ENCODE data around the gene RGS9.
"Not testable (repeated sequence)": the region's sequence is repeated elsewhere in the genome, so short reads cannot be mapped to it uniquely, and the experiment has no call there.

Gene RGS9

GRCh38 chr17:65137021-65137939 lies at the start of gene RGS9:
Gene RGS9, plus strand, starts transcription at chr17:65137370. Its CDS starts 171 bp downstream, at chr17:65137541.
- peak within 1 kb of the TSS; percentile 33 for H3K4me3 ChIP-seq (ENCODE audit: low read depth, low read length)

DNA sequence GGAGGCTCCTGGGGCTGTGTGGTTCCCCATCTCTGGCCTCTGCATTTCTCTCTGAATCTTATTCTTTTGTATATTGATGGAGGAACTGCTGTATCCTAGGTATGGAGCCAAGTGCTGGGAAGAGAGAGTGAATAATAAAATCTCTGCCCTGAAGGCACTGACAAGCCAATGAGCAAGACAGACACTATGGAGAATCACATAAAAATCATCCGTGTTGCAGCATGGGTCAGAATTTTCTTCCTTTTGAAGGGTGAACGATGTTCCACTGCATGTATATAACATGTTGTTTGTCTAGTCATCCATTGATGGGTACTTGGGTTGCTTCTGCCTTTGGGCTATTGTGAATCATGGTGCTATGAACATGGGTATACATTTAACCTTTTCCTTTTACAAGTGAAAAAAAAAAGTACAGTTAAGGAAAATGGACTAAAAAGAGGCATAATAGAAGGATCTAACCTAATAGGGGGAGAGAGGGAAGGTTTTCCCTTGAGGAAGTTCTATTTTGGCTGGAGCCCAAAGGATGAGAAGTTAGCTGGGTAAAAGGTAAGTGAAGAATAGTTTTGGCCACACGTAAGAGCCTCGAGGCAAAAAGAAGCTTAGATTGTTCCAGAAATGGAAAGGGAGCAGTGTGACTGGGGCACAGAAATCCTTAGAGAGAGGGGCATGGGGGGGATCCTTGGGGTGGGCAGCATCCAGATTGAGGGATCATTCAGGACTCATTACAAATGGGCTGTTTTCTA lies 48.4 kb upstream of the RGS9 start:
- no peak overlapping the region for H3K4me3 ChIP-seq (ENCODE audit: low read depth, low read length)

GRCh38 chr17:65092262-65092661 lies 44.9 kb upstream of the RGS9 start:
- no peak overlapping the region for H3K4me3 ChIP-seq (ENCODE audit: low read depth, low read length)

- H3K4me3 ChIP-seq (ENCODE audit: low read depth, low read length), result not testable (repeated sequence)
These were observed 44.3 kb upstream of the RGS9 start for GRCh38 chr17:65092721-65093356.

DNA sequence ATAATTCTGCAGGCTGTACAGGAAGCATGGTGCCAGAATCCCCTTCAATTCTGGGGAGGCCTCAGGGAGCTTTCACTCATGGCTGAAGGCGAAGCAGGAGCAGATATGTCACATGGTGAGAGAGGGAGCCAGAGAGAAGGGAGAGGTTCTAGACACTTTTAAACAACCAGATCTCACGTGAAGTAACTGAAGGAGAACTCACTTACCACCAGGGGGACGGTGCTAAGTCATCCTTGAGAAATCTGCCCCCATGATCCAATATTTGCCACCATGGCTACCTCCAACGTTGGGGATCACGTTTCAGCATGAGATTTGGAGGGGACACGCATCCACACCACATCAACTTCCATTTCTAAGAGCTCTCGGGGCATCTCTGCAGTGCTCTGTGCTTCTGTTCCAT lies 43.2 kb upstream of the RGS9 start:
- H3K4me3 ChIP-seq (ENCODE audit: low read depth, low read length), result no peak overlapping the region

- no peak overlapping the region for H3K4me3 ChIP-seq (ENCODE audit: low read depth, low read length)
These were observed 41.7 kb upstream of the RGS9 start for GRCh38 chr17:65095465-65095864.

GRCh38 chr17:65096382-65096781 lies 40.8 kb upstream of the RGS9 start:
- H3K4me3 ChIP-seq (ENCODE audit: low read depth, low read length), result not testable (repeated sequence)

- H3K4me3 ChIP-seq (ENCODE audit: low read depth, low read length), result no peak overlapping the region
These were observed 40.1 kb upstream of the RGS9 start for GRCh38 chr17:65097110-65097509.

- H3K4me3 ChIP-seq (ENCODE audit: low read depth, low read length), result no peak overlapping the region
These were observed 37.7 kb upstream of the RGS9 start for GRCh38 chr17:65099475-65099874.

DNA sequence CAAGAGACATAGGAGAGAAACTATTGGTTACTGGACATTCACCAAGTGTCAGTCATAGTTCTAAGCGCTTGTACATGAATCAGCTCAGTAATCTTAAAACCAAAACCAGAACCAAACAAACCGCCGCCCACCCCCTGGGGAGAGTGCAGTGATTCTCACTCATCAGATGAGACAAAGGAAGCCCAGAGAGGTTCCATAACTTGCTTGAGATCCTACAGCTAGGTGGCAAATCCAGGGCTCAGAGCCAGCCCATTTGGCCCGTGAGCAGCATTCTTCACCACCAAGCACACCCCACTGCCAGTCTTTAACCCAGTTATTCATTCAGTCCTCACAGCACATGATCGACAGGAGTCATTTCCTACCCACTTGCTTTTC lies 37.2 kb upstream of the RGS9 start:
- no peak overlapping the region for H3K4me3 ChIP-seq (ENCODE audit: low read depth, low read length)

DNA sequence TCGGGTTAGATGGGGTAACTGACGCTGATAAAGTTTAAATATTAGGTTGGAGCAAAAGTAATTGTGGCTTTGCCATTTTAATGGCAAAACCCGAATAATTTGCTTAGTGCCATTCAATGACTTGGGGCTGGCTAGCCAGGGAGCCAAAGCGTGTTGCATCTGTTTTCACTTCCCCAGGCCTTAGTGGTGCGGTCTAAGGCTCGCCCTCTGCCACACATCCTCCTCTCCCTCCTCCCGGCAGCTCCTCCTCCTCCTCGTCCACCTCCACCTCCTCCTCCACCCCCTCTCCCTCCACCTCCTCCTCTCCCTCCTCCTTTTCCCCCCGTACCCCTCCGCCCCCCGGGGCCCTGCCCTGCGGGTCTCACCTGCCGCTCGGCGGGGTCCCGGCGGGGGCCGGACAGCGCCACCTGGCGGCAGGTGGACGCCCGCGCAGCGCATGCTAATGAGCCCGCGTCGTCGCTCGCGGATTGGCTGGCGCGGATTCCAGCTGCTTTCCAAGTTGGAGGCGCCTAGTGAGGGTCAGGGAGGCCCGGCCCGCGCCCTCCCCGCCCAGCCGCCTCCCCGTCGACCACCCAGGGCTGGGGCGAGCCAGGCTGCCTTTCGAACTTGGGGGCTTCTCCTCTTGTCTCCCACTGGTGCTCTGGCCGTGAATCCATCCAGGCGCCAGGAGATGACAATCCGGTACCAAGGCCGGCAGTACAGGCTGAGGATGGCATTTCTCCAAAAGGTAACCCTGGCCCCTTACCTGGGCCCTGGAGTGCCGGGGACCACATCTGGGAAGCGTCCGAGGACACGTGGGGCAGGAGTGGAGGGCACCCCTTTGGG lies 36.6 kb upstream of the RGS9 start:
- peak overlapping the region; percentile 48 for H3K4me3 ChIP-seq (ENCODE audit: low read depth, low read length)

DNA sequence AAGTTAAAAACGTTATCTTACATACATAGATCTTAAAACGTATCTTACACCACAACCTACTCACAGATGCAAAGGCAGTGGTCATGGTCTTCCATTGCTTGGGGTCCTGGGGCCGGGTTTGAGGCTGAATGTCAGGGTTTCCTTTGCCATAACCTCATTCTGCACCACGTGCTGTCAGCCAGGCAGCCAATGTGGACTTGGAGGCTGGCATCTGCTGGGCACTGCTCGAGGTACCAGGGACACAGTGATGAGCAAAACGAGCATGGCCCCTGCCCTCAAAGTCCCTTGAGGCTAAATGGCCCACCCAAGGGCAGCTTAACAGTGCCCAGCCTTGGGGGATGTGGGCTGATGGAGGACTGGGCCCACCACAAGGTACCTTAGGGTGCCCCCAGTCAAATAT lies 35.8 kb upstream of the RGS9 start:
- no peak overlapping the region for H3K4me3 ChIP-seq (ENCODE audit: low read depth, low read length)

GRCh38 chr17:65102235-65102634 lies 34.9 kb upstream of the RGS9 start:
- H3K4me3 ChIP-seq (ENCODE audit: low read depth, low read length), result no peak overlapping the region

- no peak overlapping the region for H3K4me3 ChIP-seq (ENCODE audit: low read depth, low read length)
These were observed 34.4 kb upstream of the RGS9 start for GRCh38 chr17:65102788-65103187.

GRCh38 chr17:65103431-65103830 lies 33.7 kb upstream of the RGS9 start:
- H3K4me3 ChIP-seq (ENCODE audit: low read depth, low read length), result no peak overlapping the region

GRCh38 chr17:65103896-65104295 lies 33.3 kb upstream of the RGS9 start:
- no peak overlapping the region for H3K4me3 ChIP-seq (ENCODE audit: low read depth, low read length)

DNA sequence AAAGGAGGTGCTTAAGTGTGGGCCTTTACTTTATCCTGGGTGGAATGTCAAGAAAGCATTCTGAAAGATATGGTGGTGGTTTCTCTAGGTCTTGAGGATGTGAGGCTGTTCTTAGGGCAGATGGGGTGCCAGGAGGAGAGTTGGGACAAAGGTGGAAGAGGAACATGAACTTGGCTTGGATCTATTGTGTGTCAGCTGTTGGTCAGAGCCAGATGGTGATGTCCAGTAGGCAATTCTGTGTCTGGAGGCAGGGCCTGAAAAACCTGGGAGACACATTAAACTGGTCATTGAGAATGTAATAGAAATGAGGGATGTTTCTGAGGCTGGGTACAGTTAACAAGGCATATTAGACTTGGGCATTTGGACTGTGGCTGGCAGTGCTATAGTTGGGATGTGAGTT lies 32.6 kb upstream of the RGS9 start:
- H3K4me3 ChIP-seq (ENCODE audit: low read depth, low read length), result no peak overlapping the region

GRCh38 chr17:65104973-65105372 lies 32.2 kb upstream of the RGS9 start:
- no peak overlapping the region for H3K4me3 ChIP-seq (ENCODE audit: low read depth, low read length)

DNA sequence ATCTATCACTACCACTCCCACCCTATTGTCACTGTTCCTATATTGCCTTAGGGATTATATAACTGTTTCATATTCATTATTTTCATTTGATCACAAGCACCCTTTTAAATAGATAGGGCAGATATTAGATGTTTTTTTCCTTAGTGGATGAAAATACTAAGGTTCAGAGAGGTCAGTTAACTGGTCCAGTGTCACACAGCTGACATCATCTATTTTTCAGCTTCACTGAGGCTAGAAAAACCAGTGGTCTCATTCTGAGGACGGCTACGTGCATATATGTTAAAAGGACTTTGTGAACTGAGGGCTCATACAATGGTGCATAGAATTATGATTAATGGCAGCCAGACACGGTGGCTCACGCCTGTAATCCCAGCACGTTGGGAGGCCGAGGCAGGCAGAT lies 29.0 kb upstream of the RGS9 start:
- no peak overlapping the region for H3K4me3 ChIP-seq (ENCODE audit: low read depth, low read length)

GRCh38 chr17:65109543-65109942 lies 27.6 kb upstream of the RGS9 start:
- no peak overlapping the region for H3K4me3 ChIP-seq (ENCODE audit: low read depth, low read length)

Measured in iPS-11a (cell line).